Measurements from ENCODE around the gene NUP205.

The NUP205 gene

GRCh38 chr7:135616136-135616535 lies 58.4 kb downstream of the NUP205 start:
- H3K27me3 Mint-ChIP-seq (ENCODE audit: low read depth), result no peaks in the 10 kb centered on the region
- TF ChIP-seq, protein P1, sequence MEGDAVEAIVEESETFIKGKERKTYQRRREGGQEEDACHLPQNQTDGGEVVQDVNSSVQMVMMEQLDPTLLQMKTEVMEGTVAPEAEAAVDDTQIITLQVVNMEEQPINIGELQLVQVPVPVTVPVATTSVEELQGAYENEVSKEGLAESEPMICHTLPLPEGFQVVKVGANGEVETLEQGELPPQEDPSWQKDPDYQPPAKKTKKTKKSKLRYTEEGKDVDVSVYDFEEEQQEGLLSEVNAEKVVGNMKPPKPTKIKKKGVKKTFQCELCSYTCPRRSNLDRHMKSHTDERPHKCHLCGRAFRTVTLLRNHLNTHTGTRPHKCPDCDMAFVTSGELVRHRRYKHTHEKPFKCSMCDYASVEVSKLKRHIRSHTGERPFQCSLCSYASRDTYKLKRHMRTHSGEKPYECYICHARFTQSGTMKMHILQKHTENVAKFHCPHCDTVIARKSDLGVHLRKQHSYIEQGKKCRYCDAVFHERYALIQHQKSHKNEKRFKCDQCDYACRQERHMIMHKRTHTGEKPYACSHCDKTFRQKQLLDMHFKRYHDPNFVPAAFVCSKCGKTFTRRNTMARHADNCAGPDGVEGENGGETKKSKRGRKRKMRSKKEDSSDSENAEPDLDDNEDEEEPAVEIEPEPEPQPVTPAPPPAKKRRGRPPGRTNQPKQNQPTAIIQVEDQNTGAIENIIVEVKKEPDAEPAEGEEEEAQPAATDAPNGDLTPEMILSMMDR (IDR thresholded peaks at IDR 0.05; ENCODE audit: unreplicated experiment in 3 of 3), result no peak
- H3K27ac Mint-ChIP-seq, result no peak overlapping the region
- H3K4me1 Mint-ChIP-seq, result no peaks in the 10 kb centered on the region
- H3K4me3 Mint-ChIP-seq, result no peak overlapping the region
- peaks cover 32% of the 10 kb centered on the region for H3K36me3 Mint-ChIP-seq (ENCODE audit: low read depth)
- H3K9me3 Mint-ChIP-seq, result no peaks in the 10 kb centered on the region

DNA sequence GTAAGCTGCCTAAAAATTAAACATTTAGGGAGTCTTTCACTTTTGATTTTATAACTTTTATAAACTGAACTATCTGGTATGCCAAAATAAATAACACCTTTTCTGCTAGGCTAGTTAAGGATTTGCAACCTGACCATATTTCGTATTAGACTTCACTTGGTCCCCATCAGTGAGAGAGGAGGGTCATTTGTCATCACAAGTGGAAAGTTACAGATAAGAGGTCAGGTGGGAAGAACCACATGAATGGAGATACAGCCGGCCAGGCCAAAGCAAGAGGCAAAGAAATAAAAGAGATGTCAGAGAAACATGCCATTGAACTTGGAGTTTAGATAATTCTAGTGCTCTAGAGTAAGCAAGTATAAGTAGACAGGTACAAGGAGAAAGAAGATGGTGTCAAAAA lies 60.1 kb downstream of the NUP205 start:
- Mint-ChIP-seq H3K9me3 (no peaks in the 10 kb centered on the region), H3K27ac (no peak overlapping the region), H3K36me3 (ENCODE audit: low read depth) (peaks cover 25% of the 10 kb centered on the region), H3K4me3 (no peak overlapping the region), H3K4me1 (no peaks in the 10 kb centered on the region), H3K27me3 (ENCODE audit: low read depth) (no peaks in the 10 kb centered on the region)
- TF ChIP-seq, protein P1 (IDR thresholded peaks at IDR 0.05; ENCODE audit: unreplicated experiment in 3 of 3), result no peak

DNA sequence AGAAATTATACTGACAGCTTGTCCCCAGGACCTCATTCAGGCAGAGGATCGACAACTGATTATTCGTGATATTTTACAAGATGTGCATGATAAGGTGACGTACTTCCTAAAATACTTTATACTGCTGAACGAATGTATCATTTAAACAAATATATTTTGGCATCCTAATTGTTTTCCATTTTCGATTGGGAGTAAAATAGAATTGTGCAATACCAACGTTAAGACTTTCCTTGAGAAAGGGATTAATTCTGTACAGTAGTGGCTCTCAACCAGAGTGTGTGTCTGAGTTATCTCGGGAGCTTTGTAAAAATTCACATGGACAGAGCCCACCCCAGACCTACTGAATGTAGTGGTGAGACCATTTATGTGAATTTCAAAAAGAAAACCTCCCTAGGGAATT lies 60.8 kb downstream of the NUP205 start:
- Mint-ChIP-seq H3K36me3 (ENCODE audit: low read depth) (peaks cover 28% of the 10 kb centered on the region), H3K27me3 (ENCODE audit: low read depth) (no peaks in the 10 kb centered on the region)
- TF ChIP-seq, protein P1 (IDR thresholded peaks at IDR 0.05; ENCODE audit: unreplicated experiment in 3 of 3), result no peak

GRCh38 chr7:135620447-135620846 lies 62.7 kb downstream of the NUP205 start:
- TF ChIP-seq, protein P1 (IDR thresholded peaks at IDR 0.05; ENCODE audit: unreplicated experiment in 3 of 3), result no peak
- Mint-ChIP-seq H3K36me3 (ENCODE audit: low read depth) (peaks cover 40% of the 10 kb centered on the region), H3K4me1 (no peaks in the 10 kb centered on the region), H3K27ac (no peak overlapping the region), H3K4me3 (no peak overlapping the region), H3K9me3 (no peaks in the 10 kb centered on the region), H3K27me3 (ENCODE audit: low read depth) (no peaks in the 10 kb centered on the region)

More for the DNA sequence above, 60.8 kb downstream of the NUP205 start:
- no peaks in the 10 kb centered on the region for H3K4me1 Mint-ChIP-seq
- H3K27ac Mint-ChIP-seq, result no peak overlapping the region
- H3K9me3 Mint-ChIP-seq, result no peaks in the 10 kb centered on the region
- no peak overlapping the region for H3K4me3 Mint-ChIP-seq

- TF ChIP-seq, protein P1 (IDR thresholded peaks at IDR 0.05; ENCODE audit: unreplicated experiment in 3 of 3), result peak; percentile 84 to 92 (median 88)
- Mint-ChIP-seq H3K9me3 (no peaks in the 10 kb centered on the region), H3K27me3 (ENCODE audit: low read depth) (no peaks in the 10 kb centered on the region), H3K36me3 (ENCODE audit: low read depth) (peaks cover 46% of the 10 kb centered on the region), H3K27ac (peak overlapping the region; percentile 71 to 82 (median 78)), H3K4me3 (no peak overlapping the region), H3K4me1 (no peaks in the 10 kb centered on the region)
Observed at GRCh38 chr7:135620980-135621850, 63.5 kb downstream of the NUP205 start.

All from nephron (organoid).